Stimulated activated CD4-positive, alpha-beta T cell treated with anti-CD3 and anti-CD28 coated beads, Interleukin-4, amount 100 ng/mL, for 1 hour (primary cell): ENCODE results near the gene TSC22D1.

Experiments
- DNase-seq: peaks from one replicate; pipeline ENCODE4 v3.0.0-alpha.2; 2020

Gene TSC22D1

DNA sequence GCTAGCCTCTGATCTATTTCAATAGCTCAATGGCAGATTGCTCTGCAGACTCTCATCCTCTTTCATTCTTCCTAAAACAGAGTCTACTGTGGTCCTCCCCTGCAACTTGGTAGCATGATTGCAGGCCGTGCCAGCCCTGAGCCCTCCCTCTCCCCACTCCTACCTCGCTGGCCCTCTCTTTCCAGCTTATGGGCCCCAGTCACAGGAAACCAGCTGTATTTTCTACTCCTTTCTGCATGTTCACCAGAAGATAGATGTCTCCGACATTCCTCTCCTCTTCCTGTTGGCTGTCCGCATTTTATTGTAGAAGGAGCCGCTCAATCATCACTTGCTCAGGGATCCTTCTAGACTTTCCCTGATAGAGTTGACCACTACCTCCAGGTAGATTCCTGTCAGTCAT lies 152.3 kb downstream of the TSC22D1 start:
- DNase-seq = no peak

DNA sequence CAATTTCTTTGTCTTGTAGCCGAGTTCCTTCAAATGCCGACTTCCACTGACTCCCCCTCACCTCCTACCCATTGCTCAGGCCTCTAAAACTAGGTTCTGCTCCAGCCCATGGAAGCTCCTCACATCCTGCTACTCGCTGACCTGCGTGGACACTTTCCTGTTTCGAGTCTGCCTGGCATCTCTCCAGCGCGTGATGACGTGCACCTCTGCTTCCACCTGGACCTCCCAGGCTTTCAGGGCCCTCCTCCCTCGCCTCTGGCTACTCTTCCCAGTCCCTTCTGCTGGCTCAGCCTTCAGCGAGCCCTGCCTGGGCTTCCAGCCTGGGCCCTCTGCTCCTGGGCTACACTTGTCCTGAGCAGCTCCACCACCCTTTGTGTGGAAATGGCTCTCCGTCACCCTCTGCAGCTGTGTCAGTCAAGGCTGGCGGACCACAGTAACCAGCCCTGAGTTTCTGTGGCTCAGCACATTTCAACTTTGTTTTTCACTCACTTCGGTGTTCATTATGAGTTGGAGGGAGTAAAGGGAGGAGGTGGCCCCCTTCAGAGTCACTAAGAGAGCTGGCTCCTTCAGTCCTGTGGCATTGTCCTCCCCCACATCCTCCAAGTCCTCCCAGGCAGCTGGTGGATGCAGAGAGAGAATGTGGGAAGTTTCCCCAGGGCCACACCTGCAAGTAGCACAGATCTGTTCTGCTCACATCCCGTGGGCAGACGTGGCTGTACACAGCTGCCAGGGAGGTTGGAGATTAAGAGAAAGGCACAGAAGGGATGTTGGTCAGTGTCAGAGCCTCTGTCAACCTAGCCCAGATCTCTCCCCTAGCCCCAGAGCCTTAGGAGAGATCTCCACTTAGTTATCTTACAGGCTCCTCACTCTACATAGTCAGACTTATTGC lies 153.1 kb downstream of the TSC22D1 start:
- DNase-seq = no peak

DNA sequence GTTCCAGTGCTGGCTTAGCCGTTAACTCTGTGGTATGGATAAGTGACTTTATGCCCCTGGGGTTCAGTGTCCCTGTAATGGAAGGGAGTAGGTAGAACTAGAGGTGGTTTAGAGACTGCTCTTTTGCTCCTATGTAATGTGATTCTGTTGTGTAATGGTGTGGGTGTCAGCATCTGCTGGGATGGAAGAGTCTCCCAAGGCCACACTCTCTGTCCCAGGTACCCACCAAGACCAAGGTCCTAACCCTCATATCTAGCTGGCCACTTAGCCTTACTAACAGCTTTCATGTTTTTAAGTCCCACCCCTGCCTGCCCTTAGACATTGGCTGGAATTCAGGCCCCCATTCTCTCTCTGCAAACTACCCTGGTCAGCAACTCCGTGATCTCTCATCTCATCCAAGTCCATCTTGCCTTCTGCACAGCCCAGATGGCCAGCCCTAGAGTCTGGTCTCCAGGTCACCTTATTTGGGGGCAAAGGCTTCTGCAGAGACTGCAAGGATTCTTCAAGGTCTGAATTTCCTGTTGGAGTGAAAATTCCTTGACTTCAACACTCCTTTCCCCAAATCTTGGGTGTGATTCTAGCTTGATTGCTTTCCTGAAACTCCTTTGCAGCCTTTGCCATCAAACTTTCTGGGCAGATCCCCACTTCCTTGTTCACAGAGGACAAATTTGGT lies 154.1 kb downstream of the TSC22D1 start:
- DNase-seq = no peak

DNA sequence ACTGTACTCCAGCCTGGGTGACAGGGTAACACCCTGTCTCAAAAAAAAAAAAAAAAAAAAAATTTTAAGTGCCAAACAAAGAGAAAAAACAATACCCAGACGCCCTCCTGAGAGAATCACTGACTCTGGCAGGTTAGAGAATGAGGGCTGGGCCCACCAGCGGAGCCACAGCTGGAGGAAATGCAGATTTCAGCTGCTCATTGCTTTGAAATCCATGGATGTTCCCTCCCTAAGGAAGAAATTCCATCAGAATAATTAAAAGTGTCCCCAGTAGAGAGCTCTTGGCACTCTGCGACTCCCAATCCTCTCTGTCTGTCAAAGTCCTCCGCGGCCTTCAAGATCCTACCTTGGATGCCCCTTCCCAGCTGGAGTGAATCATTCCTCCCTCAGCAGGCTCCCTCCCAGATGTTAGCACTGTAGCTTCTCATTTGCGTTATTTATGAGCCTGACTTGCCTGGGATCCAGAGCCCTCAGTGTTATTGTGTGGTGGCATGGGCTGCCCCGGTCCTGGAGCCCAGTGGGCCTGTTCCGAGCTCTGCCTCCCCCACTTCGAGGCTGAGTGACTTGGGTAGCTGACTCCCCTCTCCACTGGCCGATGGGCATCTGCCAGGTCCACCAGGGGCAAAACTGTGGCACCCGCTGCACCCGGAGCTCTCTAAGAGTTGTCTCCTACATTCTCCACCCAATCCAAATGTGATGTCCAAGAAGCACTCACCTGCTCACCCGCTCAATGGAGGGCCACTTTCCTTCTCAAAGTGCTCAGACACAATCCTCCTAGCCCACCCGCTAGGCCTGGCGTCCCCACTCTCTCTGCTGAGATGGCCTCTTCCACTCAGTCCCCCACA lies 155.5 kb downstream of the TSC22D1 start:
- no peak for DNase-seq

DNA sequence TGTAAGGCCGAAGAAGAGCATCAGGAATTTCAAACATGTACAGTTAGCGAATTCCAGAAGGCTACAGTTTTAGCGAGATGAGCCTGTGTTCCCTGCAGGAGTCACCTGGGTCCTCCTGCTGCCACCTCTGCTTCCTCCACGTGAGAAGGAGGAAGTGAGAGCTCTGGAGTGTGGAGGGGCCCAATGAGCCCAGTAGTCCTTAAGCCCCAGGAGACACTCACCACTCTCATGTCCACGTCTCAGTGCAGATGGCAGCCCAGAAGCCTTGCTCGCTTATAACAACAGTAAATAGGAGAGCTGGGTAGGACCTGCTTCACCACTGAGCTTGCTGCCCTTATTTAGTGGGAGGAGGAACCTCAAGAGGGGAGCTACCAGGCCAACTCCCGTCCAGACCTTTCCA lies 158.3 kb downstream of the TSC22D1 start:
- DNase-seq = no peak

DNA sequence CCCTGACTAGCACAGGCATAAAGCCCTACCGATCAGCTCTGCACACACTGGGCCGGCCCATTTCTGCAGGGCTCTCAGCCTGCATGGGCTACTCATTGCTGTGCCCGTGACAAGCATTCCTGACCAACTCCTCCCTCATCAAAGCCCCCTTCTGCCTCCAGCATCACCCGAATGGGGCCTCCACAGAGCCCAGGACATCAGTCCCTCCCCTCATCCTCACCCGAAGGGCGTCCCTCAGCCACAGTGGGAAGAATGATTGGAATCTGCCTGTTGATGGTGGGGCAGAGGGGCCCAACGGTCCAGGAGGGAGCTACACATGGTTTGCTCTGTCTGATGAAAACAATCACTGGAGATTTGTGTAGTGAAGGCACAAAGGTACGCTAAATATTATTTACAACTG lies 158.7 kb downstream of the TSC22D1 start:
- no peak for DNase-seq

DNA sequence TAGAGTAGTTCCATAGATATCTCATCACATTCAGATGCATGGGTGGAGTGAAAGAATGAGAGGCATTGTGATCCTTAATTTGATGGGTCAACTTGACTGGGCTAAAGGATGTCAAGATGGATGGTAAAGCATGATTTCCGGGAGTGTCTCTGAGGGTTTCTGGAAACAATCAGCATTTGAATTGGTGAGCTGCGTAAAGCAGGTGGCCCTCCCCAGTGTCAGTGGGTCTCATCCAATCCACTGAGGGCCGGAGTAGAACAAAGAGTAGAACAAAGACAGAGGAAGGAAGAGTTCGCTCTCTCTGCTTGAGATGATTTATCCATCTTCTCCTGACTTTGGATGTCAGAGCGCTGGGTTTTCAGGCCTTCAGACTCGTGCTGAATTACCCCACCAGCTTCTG lies 159.4 kb downstream of the TSC22D1 start:
- no peak for DNase-seq

DNA sequence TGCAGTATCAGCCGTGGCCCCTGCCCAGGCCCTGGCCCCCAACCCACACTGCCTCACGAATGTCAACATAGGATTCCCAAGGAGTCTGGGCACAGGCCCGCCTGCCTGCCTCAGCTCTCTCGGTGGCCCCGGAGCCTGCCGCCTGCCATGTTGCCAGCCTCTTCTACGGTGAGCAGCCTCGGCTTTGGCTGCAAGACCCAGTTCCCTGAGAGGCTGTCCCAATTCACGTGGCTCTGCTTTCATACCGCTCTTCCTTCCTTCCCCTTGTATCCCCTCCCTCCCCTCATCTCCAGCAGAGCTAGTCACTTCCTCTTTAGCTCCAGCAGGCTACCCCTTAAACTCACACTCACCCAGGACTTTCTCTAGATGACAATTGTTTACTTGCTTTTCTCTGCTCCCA lies 159.8 kb downstream of the TSC22D1 start:
- DNase-seq = no peak

DNA sequence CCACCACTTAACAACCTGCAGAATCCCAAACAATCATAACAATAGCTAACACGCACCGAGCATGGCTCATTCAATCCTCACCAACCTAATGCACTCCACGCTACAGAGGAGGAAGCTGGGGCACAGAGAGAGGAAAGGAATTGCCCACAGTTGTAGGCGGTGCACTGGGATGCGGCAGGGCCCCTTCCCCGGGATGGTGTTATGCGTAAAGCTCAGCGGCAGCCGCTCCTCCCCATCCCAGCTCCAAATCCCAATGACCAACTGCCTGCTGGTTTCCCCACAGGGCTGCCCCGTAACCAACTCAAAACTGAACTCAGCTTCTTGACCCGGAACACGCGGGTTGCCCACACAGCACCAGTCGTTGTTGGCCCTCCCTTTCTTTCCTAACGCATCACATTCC lies 160.3 kb downstream of the TSC22D1 start:
- no peak for DNase-seq

DNA sequence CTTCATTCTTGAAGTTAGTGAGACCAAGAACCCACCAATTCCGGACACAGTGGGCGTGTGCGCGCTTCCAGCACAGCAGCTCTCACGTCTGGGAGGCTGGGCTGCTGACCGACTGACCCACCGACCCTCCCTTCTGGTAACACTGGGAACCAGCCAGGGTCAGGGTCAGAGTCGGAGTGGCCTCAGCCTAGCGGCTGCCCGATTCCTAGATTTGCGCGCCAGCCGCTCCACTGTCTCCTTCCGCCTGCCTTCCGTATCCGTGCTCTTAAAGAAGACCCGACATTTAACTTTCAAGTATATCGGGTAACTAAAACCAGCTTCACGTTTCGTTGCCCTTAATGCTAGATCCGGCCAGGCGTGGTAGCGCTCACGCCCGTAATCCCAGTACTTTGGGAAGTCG lies 161.4 kb downstream of the TSC22D1 start:
- DNase-seq = no peak

DNA sequence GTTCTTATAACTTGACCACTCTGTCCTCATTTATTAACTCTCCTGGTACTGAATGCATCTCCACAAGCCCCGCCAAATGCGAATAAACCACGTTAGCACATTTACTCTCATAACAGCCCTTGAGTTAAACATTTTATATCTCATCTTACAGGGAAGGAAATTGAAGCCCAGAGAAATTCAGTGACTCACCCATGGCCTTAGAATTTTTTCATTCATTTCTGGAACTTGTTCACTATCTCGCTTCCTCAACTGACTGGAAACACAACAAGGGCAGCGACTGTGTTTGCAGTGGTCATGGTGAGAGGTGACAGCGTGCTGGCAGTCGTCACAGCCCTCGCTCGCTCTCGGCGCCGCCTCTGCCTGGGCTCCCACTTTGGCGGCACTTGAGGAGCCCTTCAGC lies 163.0 kb downstream of the TSC22D1 start:
- no peak for DNase-seq

DNA sequence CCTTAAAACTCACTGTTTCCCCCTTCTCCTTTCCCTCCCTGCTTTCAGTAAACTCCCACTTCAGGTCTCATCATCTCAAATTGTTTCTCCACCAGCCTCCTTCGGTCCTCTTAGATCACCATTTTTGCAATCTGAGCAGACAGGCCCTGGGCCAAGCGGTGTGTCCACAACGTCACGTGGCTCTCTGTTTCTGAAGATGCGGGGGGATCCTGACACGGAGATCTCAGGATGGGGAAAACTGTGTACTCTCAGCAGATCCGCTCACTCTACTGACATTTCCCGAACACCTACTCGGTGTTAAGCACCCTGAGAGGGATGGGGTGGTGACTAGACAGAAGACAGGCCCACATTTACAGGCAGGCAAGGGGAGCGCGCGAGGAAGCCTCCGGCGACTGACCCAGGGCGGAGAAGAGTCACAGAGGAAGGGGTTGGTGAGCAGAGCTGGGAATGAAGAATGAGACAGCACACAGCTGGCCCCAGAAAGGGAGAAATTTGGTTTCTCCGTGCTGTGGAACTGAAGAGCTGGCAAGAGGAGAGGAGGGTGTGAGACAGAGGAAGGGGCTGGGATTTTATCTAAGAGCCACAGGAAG lies 163.7 kb downstream of the TSC22D1 start:
- no peak for DNase-seq

DNA sequence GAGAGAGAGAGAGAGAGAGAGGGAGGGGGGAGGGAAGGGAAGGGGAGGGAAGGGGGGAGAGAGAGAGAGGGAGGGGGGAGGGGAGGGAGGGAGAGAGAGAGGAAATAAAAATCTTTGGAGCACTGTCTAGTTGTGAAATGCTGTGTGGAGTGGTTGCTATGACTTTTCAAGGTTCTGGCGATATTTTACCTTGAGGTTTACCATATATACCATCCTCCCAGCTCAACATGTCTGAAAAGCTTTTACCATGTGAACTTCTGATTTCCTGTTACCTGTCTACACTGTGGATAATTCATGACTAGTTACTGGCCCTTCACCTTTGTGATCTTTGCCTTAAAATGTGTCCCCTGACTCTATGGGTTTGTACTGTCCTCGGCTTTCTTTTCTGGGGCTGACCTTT lies 164.3 kb downstream of the TSC22D1 start:
- no peak for DNase-seq

DNA sequence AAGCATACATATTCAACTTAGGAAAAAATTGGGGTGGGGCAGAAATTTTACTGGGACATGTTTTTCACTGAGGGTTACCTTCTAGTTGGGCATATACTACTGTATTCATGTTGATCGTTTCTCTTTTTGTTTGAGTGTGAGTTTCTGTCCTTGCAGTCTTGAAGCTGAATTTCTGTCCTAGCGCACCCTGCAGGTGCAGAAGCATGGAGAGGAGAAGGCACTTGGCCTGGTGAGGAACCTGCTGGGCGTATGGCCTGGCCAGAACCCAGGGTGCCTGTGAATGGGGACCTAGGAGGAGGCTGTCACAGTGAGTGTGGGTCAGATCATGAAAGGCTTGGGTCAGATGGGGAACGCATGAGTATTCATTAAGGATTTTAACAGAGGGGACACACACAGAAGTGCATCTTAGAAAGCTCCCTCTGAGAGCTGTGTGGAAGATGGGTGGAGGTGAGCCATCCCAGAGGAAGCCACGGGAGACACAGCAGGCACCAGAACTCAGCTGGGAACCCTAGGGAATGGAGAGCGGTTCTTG lies 165.7 kb downstream of the TSC22D1 start:
- no peak for DNase-seq

DNA sequence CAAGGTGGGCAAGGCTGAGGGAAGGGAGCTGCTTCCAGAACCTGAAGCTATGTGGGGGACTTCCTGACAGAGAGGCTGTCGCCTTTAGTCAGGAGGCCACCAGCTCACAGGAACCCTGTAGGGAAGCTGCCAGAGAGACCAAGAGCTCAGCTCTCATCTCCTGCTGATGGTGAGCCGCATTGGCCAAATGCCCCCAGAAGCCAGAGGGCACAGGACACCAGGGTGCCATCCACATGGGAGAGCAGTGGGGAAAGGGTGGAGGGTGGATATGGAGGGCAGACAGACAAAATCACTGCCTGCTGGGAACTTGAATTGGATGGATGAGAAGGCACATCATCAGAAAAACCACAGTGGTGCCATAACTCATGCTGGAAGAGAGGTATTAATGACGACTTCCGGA lies 166.5 kb downstream of the TSC22D1 start:
- DNase-seq = no peak

DNA sequence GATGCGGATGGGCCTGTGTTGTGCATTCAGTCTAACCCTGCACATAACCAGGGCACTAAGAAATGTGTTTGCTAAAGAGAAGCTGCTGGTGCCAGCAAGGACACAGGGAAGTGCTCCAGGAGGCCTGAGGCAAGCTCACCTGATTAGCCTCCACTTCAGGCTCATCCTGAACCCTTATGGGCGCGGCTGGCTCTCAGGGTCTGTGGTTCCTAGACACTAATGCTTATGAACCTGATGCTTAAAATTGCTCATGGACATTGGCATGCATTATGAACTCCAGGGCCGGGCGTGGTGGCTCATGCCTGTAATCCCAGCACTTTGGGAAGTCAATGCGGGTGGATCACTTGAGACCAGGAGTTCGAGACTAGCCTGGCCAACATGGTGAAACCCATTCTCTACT lies 168.2 kb downstream of the TSC22D1 start:
- DNase-seq = no peak

DNA sequence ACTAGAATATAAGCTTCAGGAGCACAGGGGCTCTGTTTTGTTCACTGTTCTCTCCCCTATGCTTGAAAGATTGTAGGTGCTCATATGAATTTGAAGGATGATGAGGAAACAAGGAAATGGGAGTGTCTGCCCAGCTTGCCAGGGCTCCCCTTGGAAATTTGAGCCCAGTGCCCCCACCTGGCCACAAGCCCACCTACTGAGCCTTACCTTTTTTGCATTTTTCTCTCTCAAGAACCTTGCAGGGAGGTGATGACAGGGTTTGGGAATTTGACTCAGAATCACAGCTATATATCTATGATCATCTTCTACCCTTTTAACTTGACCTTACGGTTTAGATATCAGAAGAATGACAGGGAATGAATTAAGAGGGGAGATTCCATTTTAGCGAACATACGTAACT lies 168.8 kb downstream of the TSC22D1 start:
- no peak for DNase-seq

DNA sequence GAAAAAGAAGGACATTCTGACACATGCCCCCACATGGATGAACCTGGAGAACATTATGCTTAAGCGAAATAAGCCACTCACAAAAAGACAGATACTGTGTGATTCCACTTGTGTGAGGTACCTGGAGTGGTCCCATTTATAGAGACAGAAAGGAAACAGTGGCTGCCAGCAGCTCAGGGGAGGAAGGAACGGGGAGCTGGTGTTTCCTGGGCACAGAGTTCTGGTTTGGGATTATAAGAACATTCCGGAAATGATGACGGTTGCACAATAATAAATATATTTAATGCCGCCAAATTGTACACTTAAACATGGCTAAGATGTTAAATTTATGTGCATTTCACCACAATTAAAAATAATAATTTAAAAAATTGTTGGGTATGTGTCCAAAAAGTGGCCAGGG lies 169.5 kb downstream of the TSC22D1 start:
- DNase-seq = no peak

DNA sequence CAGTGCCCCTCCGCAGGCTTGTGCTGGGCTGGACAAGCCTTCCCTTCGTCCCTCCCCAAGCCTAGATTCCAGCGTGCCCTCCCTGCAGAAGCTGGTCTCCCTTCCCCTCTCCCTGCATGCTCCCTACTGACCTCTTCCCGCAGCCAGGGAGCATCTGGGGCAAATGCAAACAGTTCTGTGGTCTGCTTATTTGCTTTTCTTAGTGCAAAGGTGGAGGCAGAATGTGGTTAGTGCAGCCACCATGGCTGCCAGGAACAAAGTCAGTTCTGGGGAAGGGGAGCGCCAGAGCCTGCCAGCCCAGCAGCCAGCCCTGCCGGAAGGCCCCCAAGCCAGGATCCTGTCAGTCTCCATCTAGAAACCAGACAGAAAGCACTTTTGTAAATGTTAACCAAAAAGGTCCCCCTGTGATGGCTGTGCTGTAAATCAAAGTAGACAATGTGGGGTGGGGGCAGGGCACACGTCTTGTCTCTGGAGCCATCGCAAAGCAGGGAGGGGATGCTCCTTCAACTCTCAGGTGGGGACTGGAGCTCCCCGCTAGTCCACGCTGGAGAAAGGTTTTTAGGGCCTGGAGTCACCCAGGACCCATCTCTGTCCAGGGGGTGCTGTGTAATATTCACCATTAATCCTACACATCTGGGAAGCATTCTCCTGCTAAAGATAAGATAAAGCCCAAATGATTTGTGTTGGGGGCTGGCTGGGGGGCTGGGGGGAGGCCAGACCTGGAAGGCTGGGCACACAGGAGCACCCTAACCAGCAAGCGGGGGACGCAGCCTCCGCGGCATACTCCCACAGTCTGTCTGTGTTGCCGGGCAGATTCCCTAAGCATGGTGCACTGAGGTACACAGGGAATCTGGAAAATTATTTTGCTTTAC lies 171.6 kb downstream of the TSC22D1 start:
- no peak for DNase-seq

DNA sequence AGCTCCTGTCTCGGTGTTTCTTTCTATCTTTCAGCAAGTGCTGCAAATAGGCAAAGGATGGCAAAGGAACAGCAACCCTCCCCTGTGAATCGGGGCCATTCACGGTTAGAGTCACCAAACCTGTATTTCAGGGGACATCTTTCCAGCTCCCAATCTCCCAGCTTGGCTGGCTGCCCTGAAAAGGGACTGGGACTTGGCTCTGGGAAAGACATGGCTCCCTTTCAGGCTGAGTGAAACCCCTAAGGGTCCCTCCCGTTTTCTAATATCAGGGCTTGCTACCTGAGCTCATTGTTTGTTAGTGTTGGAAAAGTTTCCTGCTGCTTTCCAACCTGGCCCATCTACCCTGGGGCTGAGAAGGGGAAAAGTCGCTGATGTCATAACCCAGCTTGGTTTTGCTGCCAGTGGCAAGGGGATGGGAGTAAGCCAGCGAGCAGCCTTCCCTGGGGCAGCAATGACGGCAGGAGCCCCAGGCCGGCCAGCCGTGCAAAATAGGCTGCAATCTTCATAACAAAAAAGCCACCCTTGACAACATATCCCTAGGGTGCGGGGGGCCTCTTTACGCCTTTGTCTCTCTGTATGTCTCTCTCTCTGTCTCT lies 172.6 kb downstream of the TSC22D1 start:
- no peak for DNase-seq

DNA sequence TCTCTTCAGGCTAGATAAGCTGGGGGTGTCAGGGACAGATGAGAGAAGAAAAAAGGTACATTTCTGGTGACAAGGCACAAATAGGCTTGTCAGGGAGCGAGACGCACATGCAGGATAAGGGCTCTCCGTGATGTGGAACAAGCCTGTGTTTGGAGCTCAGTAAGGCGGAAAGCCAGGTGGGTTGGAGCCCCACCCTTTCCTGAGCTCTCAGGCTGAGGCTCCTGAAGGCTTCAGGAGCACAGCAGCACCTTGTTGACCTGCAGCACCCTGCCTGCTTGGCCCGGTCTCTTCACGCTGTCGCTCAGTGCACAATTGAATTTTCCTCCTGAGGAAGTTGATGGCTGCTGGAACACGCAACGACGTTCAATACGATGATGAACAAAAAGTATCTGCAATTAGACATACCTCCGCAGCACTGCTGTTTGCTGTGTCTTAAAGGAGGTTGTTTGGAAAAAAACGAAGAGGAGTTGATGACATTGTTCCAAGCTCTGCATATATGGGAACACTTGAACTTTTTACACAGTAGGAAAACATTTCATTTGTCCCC lies 173.2 kb downstream of the TSC22D1 start:
- no peak for DNase-seq
